Measurements from ENCODE around the gene SYDE2.

SYDE2 gene

DNA sequence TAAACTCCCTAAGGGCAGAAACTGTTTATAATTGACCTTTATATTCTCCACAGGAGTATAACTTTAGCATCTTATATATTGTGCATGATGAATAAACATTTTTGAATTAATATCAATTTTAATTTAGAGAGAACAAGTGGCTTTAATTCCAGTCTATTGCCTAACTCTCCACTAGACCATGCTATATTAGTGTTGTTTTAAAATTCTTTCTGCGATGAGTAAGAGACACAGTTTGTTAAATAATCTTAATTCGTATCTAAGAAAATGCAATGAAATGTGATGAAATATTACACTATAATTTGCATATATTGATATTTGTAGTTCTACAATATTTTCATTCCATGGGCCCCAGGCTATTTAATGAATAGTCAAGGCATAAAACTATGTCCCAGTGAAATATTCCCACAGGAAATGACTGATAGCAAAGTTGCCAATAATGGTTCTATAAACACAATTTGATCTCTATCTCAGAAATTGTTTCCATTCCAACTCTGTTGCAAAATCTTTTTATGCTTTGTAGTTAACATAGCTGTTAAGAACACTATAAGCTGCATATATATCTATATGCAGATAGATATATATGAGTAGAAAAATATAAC lies 2.9 kb upstream of the SYDE2 start:
- in situ Hi-C loops (cut with HindIII; ENCODE audit: low pct_ligation_motif_present, low sequenced_read_pairs) = no loop called here
- no peaks in the 10 kb centered on the region for H3K27me3 ChIP-seq (replicated peaks)
- TF ChIP-seq, protein P1, sequence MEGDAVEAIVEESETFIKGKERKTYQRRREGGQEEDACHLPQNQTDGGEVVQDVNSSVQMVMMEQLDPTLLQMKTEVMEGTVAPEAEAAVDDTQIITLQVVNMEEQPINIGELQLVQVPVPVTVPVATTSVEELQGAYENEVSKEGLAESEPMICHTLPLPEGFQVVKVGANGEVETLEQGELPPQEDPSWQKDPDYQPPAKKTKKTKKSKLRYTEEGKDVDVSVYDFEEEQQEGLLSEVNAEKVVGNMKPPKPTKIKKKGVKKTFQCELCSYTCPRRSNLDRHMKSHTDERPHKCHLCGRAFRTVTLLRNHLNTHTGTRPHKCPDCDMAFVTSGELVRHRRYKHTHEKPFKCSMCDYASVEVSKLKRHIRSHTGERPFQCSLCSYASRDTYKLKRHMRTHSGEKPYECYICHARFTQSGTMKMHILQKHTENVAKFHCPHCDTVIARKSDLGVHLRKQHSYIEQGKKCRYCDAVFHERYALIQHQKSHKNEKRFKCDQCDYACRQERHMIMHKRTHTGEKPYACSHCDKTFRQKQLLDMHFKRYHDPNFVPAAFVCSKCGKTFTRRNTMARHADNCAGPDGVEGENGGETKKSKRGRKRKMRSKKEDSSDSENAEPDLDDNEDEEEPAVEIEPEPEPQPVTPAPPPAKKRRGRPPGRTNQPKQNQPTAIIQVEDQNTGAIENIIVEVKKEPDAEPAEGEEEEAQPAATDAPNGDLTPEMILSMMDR (IDR thresholded peaks at IDR 0.05; ENCODE audit: low read depth, low read length, missing control alignments) = no peak

DNA sequence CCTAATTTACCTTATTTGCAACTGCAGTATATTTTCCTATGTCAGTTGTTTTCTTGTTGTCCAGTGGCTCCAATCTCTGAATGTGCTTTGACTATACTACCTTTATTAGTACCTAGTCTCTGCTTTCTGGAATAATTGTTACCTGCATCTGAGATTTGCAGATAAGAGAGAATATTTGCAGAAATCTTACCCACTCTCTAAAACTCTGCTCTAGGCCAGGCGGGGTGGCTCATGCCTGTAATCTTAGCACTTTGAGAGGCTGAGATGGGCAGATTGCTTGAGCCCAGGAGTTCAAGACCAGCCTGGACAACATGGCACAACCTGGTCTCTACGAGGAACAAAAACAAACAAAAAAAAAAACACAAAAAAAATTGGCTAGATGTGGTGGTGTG lies 2.0 kb upstream of the SYDE2 start:
- no peak overlapping the region for H3K4me3 ChIP-seq (ENCODE audit: low read depth, low read length)
- H3K36me3 ChIP-seq (replicated peaks) = no peaks in the 10 kb centered on the region
- H3K27me3 ChIP-seq (replicated peaks) = no peaks in the 10 kb centered on the region
- H3K27ac ChIP-seq = no peak overlapping the region
- no peak for DNase-seq
- TF ChIP-seq, protein P1 (IDR thresholded peaks at IDR 0.05; ENCODE audit: low read depth, low read length, missing control alignments) = no peak
- in situ Hi-C loops (cut with HindIII; ENCODE audit: low pct_ligation_motif_present, low sequenced_read_pairs) = no loop called here

More for the DNA sequence above, 2.9 kb upstream of the SYDE2 start:
- no peak overlapping the region for H3K27ac ChIP-seq
- no peak for DNase-seq
- H3K36me3 ChIP-seq (replicated peaks) = no peaks in the 10 kb centered on the region
- no peak overlapping the region for H3K4me3 ChIP-seq (ENCODE audit: low read depth, low read length)

DNA sequence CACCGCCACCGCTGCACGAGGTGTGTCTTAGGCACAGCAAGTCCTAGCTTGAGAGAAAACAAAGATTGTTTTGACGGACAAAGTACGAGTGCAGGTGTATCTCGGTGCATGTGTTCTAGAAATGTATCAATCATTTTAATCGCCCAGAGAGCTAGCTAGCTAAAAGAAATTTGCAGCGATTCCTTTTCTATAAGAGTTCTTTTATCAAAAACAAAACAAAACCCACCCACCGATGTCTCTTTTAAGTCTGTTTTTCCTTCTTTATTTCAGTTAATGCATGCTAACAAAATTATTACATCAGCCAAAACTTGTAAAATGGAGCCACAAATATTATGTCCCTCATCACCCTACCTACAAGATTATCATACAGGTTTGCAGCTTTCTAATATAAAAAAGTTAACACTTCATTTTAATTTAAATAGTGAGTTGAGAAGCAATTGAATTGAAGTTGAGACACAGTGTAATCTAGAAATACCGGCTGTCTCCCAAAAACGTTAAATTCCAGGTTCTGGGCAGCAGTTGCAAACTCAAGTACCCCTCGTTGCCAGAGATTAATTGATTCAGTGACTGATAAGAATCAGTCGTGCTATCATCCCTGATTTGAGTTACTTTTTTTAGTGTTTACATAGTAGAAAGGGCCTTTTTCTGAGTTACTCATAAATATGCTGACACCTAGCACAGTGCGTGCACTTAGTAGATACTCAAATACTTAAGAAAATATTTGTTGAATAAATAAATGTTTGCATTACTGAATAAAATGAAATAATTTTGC lies 1.5 kb upstream of the SYDE2 start:
- H3K27me3 ChIP-seq (replicated peaks) = no peaks in the 10 kb centered on the region
- H3K36me3 ChIP-seq (replicated peaks) = no peaks in the 10 kb centered on the region
- peak overlapping the region; percentile 68 for H3K4me3 ChIP-seq (ENCODE audit: low read depth, low read length)
- in situ Hi-C loops (cut with HindIII; ENCODE audit: low pct_ligation_motif_present, low sequenced_read_pairs) = no loop called here
- no peak overlapping the region for H3K27ac ChIP-seq
- DNase-seq = no peak
- TF ChIP-seq, protein P1 (IDR thresholded peaks at IDR 0.05; ENCODE audit: low read depth, low read length, missing control alignments) = no peak

DNA sequence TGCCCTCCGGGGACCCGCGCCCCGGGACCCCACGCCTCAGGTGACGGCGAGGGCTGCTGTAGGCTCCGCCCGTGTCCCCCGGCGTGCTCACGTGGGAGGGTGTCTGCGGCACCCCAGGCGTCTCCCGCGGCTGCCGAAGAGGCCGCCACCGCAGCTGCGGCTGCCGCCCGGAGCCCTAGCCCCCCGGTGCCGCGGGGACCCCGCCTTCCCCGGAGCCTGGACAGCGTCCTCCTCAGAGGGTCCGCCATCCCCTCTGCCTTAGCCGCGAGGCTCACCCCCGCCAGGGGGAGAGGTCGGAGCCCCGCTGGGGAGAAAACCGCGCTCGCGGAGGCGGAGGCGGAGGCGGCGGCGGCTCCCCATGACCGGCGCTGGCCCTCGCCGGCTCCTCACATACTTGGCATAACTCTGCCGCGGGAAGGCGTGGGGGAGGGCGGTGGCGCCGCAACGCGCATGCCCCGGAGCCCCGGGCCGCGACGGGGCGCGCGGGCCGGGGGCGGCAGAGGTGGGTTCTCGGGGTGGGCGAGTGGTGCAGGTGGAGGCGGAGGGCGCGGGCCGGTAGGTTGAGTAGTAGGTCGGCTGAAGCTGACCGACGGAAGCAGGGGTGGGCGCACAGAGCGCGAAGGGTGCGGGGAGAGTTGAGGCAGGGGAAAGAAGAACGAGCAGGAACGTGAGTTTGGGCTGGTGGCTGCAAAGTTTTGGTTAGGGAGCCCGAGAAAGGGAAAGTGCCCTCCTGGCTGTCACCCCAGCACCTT lies 700 bp upstream of the SYDE2 start:
- DNase-seq = peak; percentile 51
- in situ Hi-C loops (cut with HindIII; ENCODE audit: low pct_ligation_motif_present, low sequenced_read_pairs) = no loop called here
- TF ChIP-seq, protein P1 (IDR thresholded peaks at IDR 0.05; ENCODE audit: low read depth, low read length, missing control alignments) = no peak
- Histone ChIP-seq H3K27me3 (replicated peaks) (no peaks in the 10 kb centered on the region), H3K4me3 (ENCODE audit: low read depth, low read length) (peak overlapping the region; percentile 68), H3K27ac (peak overlapping the region; percentile 53), H3K36me3 (replicated peaks) (no peaks in the 10 kb centered on the region)

DNA sequence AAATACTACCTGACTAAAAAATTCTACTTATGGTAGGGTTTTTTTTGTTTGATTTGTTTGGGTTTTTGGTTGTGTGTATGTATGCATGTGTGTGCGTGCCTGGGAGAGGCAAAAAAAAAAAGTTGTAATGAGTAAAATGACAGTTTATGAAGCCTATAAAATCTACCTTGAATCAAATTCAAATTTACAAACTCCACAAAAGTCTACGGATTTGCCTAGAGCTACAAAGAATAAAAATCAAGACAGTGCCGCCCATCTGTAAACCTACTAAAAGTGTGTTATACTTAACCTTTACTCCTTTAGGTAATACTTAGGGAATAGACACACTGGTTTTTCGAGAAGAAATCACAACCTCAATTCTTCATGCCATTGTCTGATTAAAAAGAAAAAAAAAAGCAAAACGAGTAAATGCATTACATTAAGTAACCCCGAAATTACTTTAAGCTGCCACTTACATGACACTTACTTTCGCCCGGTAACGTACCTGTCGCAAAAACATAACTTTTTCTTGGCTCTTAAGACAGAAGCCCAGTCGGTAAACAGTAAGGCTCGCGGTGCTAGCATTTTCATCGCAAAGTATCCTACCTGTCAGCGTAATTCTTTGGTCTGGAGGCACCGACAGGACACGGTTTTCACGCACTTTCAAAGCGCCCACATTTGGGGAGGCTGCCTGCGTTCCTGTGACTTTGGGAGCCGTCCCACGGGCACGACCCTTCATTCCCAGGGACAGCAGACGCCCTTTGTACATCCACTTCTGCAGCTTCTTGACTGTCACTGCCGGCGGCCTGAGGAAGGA lies 951 bp downstream of the SYDE2 start:
- no peaks in the 10 kb centered on the region for H3K36me3 ChIP-seq (replicated peaks)
- TF ChIP-seq, protein P1 (IDR thresholded peaks at IDR 0.05; ENCODE audit: low read depth, low read length, missing control alignments) = no peak
- in situ Hi-C loops (cut with HindIII; ENCODE audit: low pct_ligation_motif_present, low sequenced_read_pairs) = no loop called here
- no peaks in the 10 kb centered on the region for H3K27me3 ChIP-seq (replicated peaks)
- peak overlapping the region; percentile 68 for H3K4me3 ChIP-seq (ENCODE audit: low read depth, low read length)
- H3K27ac ChIP-seq = no peak overlapping the region
- no peak for DNase-seq
